Activated T-helper 1 cell treated with anti-CD3 and anti-CD28 coated beads, Interleukin-2, amount 50 U/mL, for 16 hours (primary cell): ENCODE measurements around the gene SNCAIP.

Experiments
- DNase-seq, 2 donors: peaks; one replicate each; pipeline ENCODE4 v3.0.0-alpha.2; 2020; ENCODE audit warnings: low read depth in 1 of 2, low spot score in 1 of 2

Gene SNCAIP

GRCh38 chr5:122498163-122498562 is 186.1 kb downstream of the SNCAIP start:
- no peak for DNase-seq

DNA sequence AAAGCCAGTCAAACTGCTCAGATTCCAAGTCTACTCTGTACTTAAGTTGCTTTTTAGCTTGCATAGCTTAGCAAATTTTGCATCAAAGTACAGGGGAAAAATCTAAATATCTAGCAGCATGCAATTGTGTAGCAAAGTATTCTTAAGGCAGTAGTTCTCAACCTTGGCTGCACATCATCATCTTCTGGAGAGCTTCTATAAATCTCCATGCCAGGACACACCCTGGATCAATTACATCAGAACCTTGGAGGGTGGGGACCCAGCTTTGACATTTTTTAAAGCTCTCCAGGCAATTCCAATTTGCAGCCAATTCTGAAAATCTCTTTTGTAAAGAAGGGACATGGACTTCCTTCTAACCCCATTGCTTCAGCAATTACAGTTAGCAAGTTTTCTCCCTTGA is 187.5 kb downstream of the SNCAIP start:
- DNase-seq = no peak

- DNase-seq = no peak
Observed at GRCh38 chr5:122500245-122501088, 188.4 kb downstream of the SNCAIP start.

DNA sequence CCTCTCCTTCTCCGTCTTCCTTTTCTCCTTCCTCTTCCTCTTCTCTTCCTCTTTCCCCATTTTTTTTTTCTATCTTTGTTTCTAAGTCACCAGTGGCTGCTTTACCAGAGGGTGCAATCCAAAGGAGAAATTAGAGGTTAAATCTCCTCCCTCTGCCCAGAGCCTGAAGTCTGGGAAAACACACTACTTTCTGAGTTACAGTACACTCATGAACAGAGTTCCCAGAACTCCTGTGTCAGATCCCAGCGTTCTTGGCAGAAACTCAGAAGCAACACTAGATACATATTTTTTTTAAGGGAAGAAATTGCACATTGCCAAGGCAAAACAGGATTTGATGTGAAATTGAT is 189.0 kb downstream of the SNCAIP start:
- DNase-seq = no peak

DNA sequence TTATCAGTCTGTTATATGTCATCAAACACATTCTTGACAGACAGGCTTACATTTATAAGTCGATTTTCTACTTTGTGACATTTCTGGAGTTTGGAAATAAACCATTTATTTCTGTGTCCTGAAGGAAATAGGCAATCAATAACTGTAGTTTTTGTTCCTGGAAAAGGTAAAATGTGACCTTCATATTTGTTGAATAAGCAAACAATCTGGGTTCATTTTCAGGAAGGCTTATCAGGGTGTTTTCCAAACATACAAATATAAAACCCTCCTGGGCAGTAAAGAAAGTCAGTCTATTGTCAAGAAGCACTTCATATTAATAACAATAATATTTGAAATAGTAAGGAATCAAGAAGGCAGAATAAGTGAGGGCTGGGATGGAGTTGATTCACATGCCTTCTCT is 195.0 kb downstream of the SNCAIP start:
- no peak for DNase-seq

DNA sequence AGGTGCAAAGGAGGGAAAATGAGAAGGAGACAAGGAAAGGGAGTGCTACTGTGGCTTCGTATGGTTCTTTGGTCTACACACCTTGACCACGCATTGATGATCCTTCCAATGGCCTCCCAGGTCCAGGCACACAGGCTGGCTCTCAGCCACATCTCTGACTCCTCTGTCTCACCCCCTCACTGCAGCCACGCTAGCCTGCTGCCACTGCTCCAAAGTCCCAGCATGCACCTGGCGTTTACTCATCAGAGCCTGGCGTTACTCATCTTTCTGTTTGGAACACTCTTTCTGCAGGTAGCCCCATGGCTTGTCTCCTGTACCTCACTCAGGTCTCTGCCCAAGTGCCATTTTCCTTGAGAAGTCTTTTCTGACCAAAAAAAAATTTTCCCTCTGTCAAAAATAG is 195.5 kb downstream of the SNCAIP start:
- DNase-seq = no peak

GRCh38 chr5:122508623-122509022 is 196.6 kb downstream of the SNCAIP start:
- DNase-seq = no peak
